WERI-Rb-1 (cell line): Measurements from ENCODE around the gene JPH3.

ENCODE experiments used
- DNase-seq: peaks from one replicate; pipeline ENCODE4 v3.0.0-alpha.2; 2020
- H3K27ac ChIP-seq: fragments of 250-450 bp; sonication (Bioruptor Pico); 2 replicates; pipeline ENCODE4 v1.5.1; 2020; ENCODE audit warnings: mild to moderate bottlenecking, moderate library complexity
- H3K27me3 ChIP-seq: fragments of 250-450 bp; sonication (Bioruptor Pico); 2 replicates; pipeline ENCODE4 v1.5.1; 2021; ENCODE audit warnings: mild to moderate bottlenecking, low read depth, moderate library complexity; ENCODE audit not compliant: insufficient read depth, severe bottlenecking
- H3K36me3 ChIP-seq: fragments of 250-450 bp; sonication (Bioruptor Pico); 2 replicates; pipeline ENCODE4 v1.5.1; 2020; ENCODE audit warnings: mild to moderate bottlenecking, moderate library complexity
- H3K4me3 ChIP-seq: 2 replicates; pipeline ENCODE4 v1.5.1; 2011; ENCODE audit warnings: low read depth, mild to moderate bottlenecking, control low read depth, low read length
- H3K9me3 ChIP-seq: fragments of 250-450 bp; sonication (Bioruptor Pico); 2 replicates; pipeline ENCODE4 v1.5.1; 2021; ENCODE audit warnings: mild to moderate bottlenecking, moderate library complexity; ENCODE audit not compliant: severe bottlenecking
- CTCF ChIP-seq: IDR thresholded peaks from 2 replicates; pipeline ENCODE4 v1.5.1; 2011; ENCODE audit warnings: low read depth, mild to moderate bottlenecking, control low read depth, inconsistent platforms, low read length

Gene JPH3

DNA sequence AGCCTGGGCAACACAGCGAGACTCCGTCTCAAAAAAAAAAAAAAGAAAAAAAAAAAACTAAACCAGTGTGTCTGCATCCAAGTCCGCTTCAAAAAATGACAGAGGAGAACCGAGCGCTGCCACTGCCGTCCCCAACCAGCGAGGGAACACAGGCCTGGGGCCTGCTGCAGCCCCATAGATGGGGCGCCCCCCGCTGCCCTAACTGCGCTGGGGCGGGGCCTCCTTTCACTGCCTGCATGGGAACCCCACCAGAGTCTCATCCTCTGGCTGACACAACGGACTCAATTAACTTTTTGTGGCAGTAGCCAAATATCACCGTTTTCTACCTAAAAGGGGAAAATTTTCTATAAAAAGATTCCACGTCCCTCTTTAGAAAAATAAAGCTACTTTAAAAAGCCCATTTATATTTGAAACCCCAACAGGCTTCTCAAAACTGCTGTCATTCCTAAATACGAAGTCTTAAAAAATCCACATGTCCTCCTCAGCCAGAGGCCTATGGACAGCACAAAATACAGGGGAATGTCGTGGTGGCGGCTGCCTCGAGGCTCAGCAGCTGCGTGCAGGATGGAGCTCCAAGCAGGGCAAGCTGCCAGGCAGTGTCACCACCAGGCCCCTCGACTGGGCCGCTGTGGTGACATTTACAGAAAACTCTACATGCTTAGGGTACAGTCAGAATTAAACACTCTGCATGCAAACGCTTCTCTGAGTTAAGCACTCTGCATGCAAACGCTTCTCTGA is 133.1 kb downstream of the JPH3 start:
- H3K9me3 ChIP-seq = no peaks in the 10 kb centered on the region
- no peak for TF ChIP-seq CTCF
- no peaks in the 10 kb centered on the region for H3K36me3 ChIP-seq
- no peaks in the 10 kb centered on the region for H3K27me3 ChIP-seq
- DNase-seq = no peak
- no peak overlapping the region for H3K4me3 ChIP-seq
- H3K27ac ChIP-seq = no peak overlapping the region

- Histone ChIP-seq H3K4me3 (no peak overlapping the region), H3K36me3 (no peaks in the 10 kb centered on the region), H3K9me3 (no peaks in the 10 kb centered on the region), H3K27me3 (no peaks in the 10 kb centered on the region), H3K27ac (no peak overlapping the region)
- no peak for TF ChIP-seq CTCF
- DNase-seq = no peak
Measured at GRCh38 chr16:87736008-87736382, 133.7 kb downstream of the JPH3 start.

GRCh38 chr16:87739801-87740200 is 137.5 kb downstream of the JPH3 start:
- Histone ChIP-seq H3K27me3 (no peaks in the 10 kb centered on the region), H3K36me3 (no peaks in the 10 kb centered on the region), H3K4me3 (no peak overlapping the region), H3K9me3 (no peaks in the 10 kb centered on the region), H3K27ac (no peak overlapping the region)
- no peak for DNase-seq
- TF ChIP-seq CTCF = no peak

- TF ChIP-seq CTCF = no peak
- no peaks in the 10 kb centered on the region for H3K27me3 ChIP-seq
- H3K4me3 ChIP-seq = no peak overlapping the region
- H3K36me3 ChIP-seq = no peaks in the 10 kb centered on the region
- H3K9me3 ChIP-seq = no peaks in the 10 kb centered on the region
- H3K27ac ChIP-seq = no peak overlapping the region
- no peak for DNase-seq
Measured at GRCh38 chr16:87740441-87740840, 138.1 kb downstream of the JPH3 start.

- no peak for TF ChIP-seq CTCF
- Histone ChIP-seq H3K9me3 (no peaks in the 10 kb centered on the region), H3K36me3 (no peaks in the 10 kb centered on the region), H3K27me3 (no peaks in the 10 kb centered on the region), H3K27ac (no peak overlapping the region), H3K4me3 (no peak overlapping the region)
- DNase-seq = no peak
Measured at GRCh38 chr16:87740909-87741424, 138.7 kb downstream of the JPH3 start.
